MM.1S (cell line): ENCODE data around the gene TMPRSS13.
"Not testable (repeated sequence)": the region's sequence is repeated elsewhere in the genome, so short reads cannot be mapped to it uniquely, and the experiment has no call there.

ENCODE experiments used
- DNase-seq: peaks from one replicate; pipeline ENCODE4 v3.0.0-alpha.2; 2015
- H2AFZ ChIP-seq: fragments of 300-600 bp; sonication (generic); 2 replicates; pipeline ENCODE4 v1.6.0; 2016; ENCODE audit warnings: antibody characterized with exemption, low read length
- H3F3A ChIP-seq: fragments of 300-600 bp; sonication (generic); 2 replicates; pipeline ENCODE4 v1.6.1; 2016; ENCODE audit warnings: mild to moderate bottlenecking, antibody characterized with exemption, low read length, moderate library complexity, mixed read lengths; ENCODE audit not compliant: insufficient read depth
- H3K27ac ChIP-seq: fragments of 300-600 bp; sonication (generic); 2 replicates; pipeline ENCODE4 v1.5.1; 2016; ENCODE audit warnings: mild to moderate bottlenecking, low read length
- H3K27me3 ChIP-seq: fragments of 300-600 bp; sonication (generic); replicated peaks from 2 replicates; pipeline ENCODE4 v1.6.0; 2016; ENCODE audit warnings: low read length; ENCODE audit not compliant: insufficient read depth
- H3K36me3 ChIP-seq: fragments of 300-600 bp; sonication (generic); replicated peaks from 2 replicates; pipeline ENCODE4 v1.6.1; 2016; ENCODE audit warnings: mild to moderate bottlenecking, low read length, mixed read lengths; ENCODE audit not compliant: insufficient read depth
- H3K4me1 ChIP-seq: fragments of 300-600 bp; sonication (generic); 2 replicates; pipeline ENCODE4 v1.6.1; 2016; ENCODE audit warnings: low read length, mixed read lengths
- H3K4me2 ChIP-seq: fragments of 300-600 bp; sonication (generic); 2 replicates; pipeline ENCODE4 v1.6.0; 2016; ENCODE audit warnings: low read depth, low read length
- H3K4me3 ChIP-seq: fragments of 300-600 bp; sonication (generic); 2 replicates; pipeline ENCODE4 v1.5.1; 2016; ENCODE audit warnings: low read length, mixed read lengths
- H3K79me2 ChIP-seq: fragments of 300-600 bp; sonication (generic); 2 replicates; pipeline ENCODE4 v1.6.1; 2016; ENCODE audit warnings: mixed run types, low read length, mixed read lengths
- H3K9ac ChIP-seq: fragments of 300-600 bp; sonication (generic); 2 replicates; pipeline ENCODE4 v1.6.1; 2016; ENCODE audit warnings: low read length, mixed read lengths
- H3K9me2 ChIP-seq: fragments of 300-600 bp; sonication (generic); replicated peaks from 2 replicates; pipeline ENCODE4 v1.6.1; 2016; ENCODE audit warnings: mild to moderate bottlenecking, low read length, mixed read lengths; ENCODE audit not compliant: insufficient read depth
- H3K9me3 ChIP-seq: fragments of 300-600 bp; sonication (generic); replicated peaks from 2 replicates; pipeline ENCODE4 v1.6.1; 2016; ENCODE audit warnings: mild to moderate bottlenecking, low read length, mixed read lengths; ENCODE audit not compliant: insufficient read depth
- H4K20me1 ChIP-seq: fragments of 300-600 bp; sonication (generic); 2 replicates; pipeline ENCODE4 v1.6.1; 2016; ENCODE audit warnings: mild to moderate bottlenecking, low read length, moderate library complexity, mixed read lengths; ENCODE audit not compliant: insufficient read depth
- EZH2 ChIP-seq: fragments of 300-600 bp; sonication (generic); optimal IDR thresholded peaks from 2 replicates; pipeline ENCODE3; 2017; ENCODE audit warnings: low read depth, mild to moderate bottlenecking, antibody characterized with exemption, low read length, mixed read lengths
- EZH2phosphoT487 ChIP-seq: fragments of 300-600 bp; sonication (generic); IDR thresholded peaks from 2 replicates; pipeline ENCODE4 v1.6.1; 2018; ENCODE audit warnings: antibody characterized with exemption, low read length
- TF ChIP-seq, protein P1 (sequence below): fragments of 300-600 bp; sonication (generic); IDR thresholded peaks from 2 replicates; pipeline ENCODE4 v1.5.1; 2016; ENCODE audit warnings: antibody characterized with exemption, low read length, mixed read lengths

Gene TMPRSS13

DNA sequence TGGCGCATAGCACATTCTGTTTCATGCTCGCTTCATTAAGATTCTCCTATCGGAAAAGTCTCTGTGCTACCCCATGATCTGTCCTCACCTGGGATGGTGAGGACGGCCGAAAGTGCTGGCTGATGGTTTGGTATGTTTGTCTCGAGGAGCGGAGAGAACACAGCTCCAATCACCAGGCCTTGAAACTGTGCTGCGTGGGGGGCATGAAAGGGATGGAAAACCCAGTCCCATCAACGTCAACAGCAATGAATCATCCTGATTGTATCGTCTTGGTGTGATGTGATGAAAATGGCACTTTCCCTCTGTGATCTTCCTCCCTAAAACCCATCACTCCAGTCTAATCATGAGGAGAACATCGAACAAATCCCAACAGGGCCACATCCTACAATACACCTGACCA lies 61.1 kb downstream of the TMPRSS13 start:
- no peak for TF ChIP-seq EZH2phosphoT487
- TF ChIP-seq EZH2, result no peak
- TF ChIP-seq, protein P1, sequence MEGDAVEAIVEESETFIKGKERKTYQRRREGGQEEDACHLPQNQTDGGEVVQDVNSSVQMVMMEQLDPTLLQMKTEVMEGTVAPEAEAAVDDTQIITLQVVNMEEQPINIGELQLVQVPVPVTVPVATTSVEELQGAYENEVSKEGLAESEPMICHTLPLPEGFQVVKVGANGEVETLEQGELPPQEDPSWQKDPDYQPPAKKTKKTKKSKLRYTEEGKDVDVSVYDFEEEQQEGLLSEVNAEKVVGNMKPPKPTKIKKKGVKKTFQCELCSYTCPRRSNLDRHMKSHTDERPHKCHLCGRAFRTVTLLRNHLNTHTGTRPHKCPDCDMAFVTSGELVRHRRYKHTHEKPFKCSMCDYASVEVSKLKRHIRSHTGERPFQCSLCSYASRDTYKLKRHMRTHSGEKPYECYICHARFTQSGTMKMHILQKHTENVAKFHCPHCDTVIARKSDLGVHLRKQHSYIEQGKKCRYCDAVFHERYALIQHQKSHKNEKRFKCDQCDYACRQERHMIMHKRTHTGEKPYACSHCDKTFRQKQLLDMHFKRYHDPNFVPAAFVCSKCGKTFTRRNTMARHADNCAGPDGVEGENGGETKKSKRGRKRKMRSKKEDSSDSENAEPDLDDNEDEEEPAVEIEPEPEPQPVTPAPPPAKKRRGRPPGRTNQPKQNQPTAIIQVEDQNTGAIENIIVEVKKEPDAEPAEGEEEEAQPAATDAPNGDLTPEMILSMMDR, result no peak
- no peak for DNase-seq
- Histone ChIP-seq H3K27ac (no peak overlapping the region), H3K27me3 (peaks cover 38% of the 10 kb centered on the region), H3K36me3 (no peaks in the 10 kb centered on the region), H3K4me1 (0 out of 2 replicates have a peak, but pooled peaks cover 2% of the 10 kb centered on the region), H3K9ac (no peak overlapping the region), H3K79me2 (no peaks in the 10 kb centered on the region), H3K9me2 (no peaks in the 10 kb centered on the region), H4K20me1 (no peaks in the 10 kb centered on the region), H2AFZ (no peak overlapping the region), H3K4me3 (no peak overlapping the region), H3K4me2 (no peak overlapping the region), H3F3A (no peaks in the 10 kb centered on the region), H3K9me3 (no peaks in the 10 kb centered on the region)

DNA sequence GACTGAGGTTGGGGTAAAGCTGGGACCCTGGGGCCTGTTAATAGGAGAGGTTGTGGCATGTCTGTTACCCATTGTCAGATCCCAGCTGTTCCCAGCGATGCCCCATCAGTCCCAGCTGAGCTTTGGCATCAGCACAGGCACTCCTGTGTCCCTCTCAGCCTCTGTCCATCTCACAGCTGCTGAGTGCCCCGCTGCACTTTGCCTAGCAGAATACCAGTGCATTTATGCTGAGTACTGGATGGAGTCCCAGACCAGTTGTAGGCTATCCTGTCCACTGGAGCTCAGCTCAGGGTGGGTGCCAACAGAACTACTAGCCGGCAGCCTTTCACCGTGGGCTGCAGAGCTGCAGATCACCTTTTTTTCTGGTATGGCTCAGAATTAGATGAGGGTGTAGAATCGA lies 62.7 kb downstream of the TMPRSS13 start:
- Histone ChIP-seq H3K9me3 (no peaks in the 10 kb centered on the region), H4K20me1 (no peaks in the 10 kb centered on the region), H3K4me2 (no peak overlapping the region), H3K9ac (no peak overlapping the region), H3K27me3 (peaks cover 22% of the 10 kb centered on the region), H3K4me1 (no peaks in the 10 kb centered on the region), H3K79me2 (no peaks in the 10 kb centered on the region), H2AFZ (no peak overlapping the region), H3K36me3 (no peaks in the 10 kb centered on the region), H3K9me2 (no peaks in the 10 kb centered on the region), H3K27ac (no peak overlapping the region), H3K4me3 (no peak overlapping the region), H3F3A (no peaks in the 10 kb centered on the region)
- TF ChIP-seq EZH2phosphoT487, result no peak
- TF ChIP-seq EZH2, result no peak
- TF ChIP-seq, protein P1, result no peak
- no peak for DNase-seq

DNA sequence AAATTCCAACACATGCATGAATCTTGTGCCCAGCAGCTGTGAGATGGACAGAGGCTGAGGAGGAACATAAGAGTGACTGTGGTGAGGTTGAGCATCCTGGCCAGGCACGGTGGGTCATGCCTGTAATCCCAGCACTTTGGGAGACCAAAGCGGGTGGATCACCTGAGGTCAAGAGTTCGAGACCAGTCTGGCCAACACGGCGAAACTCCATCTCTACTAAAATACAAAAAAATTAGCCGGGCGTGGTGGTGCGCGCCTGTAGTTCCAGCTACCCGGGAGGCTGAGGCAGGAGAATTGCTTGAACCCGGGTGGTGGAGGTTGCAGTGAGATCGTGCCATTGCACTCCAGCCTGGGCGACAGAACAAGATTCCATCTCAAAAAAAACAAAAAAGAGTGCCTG lies 63.7 kb downstream of the TMPRSS13 start:
- H3K9me2 ChIP-seq, H2AFZ ChIP-seq, H3K27ac ChIP-seq, DNase-seq, H3K4me2 ChIP-seq, H3F3A ChIP-seq, H3K4me3 ChIP-seq, H3K4me1 ChIP-seq, H3K9me3 ChIP-seq, H3K9ac ChIP-seq, H3K79me2 ChIP-seq, H4K20me1 ChIP-seq, H3K36me3 ChIP-seq: not testable (repeated sequence)
- H3K27me3 ChIP-seq, result peaks cover 19% of the 10 kb centered on the region; the same call in 1 of the 2 replicates

DNA sequence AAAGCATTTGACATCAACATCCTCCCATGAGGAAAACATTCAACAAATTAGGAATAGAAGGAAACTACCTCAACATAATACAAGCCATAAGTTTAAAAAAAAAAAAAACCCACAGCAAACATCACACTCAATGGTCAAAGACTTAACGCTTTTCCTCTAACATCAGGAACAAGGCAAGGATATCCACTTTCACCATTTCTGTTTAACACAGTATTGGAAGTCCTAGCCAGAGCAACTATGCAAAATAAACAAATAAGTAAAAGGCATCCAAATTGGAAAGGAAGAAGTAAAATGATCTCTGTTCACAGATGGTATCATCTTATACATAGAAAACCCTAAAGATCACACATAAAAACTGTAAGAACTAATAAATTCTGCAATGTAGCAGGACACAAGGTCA lies 65.8 kb downstream of the TMPRSS13 start:
- Histone ChIP-seq H3K36me3 (no peaks in the 10 kb centered on the region), H3K27ac (no peak overlapping the region), H3K4me3 (no peak overlapping the region), H3K9me3 (no peaks in the 10 kb centered on the region), H3K4me1 (no peaks in the 10 kb centered on the region), H4K20me1 (no peaks in the 10 kb centered on the region), H3K27me3 (peaks cover 12% of the 10 kb centered on the region; the same call in 1 of the 2 replicates), H3F3A (no peaks in the 10 kb centered on the region), H3K9me2 (no peaks in the 10 kb centered on the region), H3K9ac (no peak overlapping the region), H3K4me2 (no peak overlapping the region), H3K79me2 (no peaks in the 10 kb centered on the region), H2AFZ (no peak overlapping the region)
- TF ChIP-seq EZH2phosphoT487, result no peak
- DNase-seq, result no peak
